OCI-M1 (cell line): Measurements from ENCODE around the gene ARID5B.

Experiments used
- DNase-seq: peaks from one replicate; lab custom pipeline; 2025; lab: John Stamatoyannopoulos, UW

The ARID5B gene

DNA sequence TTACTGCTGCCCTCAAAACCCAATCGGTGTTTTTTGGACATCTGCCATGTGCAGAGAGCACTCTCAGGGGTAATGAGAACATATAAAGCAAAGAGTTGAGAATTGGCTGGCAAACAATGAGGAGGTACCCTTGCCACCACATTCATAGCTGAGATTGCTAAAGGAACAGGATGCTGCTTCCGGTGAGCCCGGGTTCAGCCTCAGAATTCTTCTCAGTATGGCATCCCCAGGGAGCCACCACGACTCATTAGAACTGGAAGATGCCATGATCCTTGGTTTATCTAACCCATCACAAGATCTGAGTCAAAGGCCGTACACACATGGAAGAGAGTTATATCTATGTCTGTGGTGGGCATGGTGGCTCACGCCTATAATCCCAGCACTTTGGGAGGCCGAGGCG is 174.4 kb downstream of the ARID5B start:
- no peak for DNase-seq

DNA sequence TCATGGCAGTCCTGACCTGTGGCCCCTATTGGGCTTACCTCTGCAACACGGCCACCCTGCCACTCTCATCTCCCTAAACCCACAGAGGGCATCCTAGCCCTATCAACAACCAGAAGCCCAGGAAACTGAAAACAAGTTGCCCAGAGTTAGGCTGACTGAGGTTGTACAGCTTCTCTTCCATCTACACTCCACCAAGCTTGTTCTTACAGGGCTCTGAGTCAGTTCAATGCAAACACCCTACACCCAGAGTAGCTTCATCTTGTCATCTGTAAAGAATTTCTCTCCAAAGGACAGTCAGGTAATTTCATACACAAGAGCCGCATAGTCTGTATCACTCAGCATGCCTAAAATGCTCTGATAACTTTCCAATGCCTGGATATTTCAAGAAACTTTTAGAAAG is 175.4 kb downstream of the ARID5B start:
- no peak for DNase-seq

DNA sequence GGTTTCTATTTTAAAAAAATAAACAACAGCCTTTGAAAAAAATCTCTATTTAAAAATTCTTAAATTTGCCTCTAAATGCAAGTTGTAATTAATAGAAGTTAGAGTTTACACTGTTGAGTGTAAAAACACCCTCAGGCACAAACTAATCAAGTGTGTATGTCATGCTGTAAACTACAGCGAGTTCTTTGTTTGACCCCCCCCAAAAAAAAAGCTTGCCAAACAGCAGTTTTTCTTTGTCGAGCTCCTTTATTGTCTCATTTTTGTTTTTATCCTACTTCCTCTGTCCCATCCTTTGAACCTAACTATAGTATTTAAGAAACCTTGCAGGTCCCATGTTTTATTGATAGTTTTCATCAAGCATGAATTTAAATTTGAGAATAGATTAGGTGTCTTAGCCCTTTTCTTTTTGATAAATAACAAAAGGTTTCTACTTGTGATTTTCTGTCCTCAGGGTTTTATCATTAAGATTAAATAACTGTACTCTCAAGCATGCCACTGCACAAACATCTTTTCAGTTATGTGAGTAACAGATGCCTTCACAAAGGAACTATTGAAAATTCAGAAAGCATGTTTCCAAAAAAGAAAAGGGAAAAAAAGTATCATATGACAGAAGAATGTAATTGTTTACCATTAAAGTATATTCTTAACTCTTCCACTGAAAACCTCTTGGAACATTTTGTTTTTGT is 176.0 kb downstream of the ARID5B start:
- DNase-seq, result no peak

DNA sequence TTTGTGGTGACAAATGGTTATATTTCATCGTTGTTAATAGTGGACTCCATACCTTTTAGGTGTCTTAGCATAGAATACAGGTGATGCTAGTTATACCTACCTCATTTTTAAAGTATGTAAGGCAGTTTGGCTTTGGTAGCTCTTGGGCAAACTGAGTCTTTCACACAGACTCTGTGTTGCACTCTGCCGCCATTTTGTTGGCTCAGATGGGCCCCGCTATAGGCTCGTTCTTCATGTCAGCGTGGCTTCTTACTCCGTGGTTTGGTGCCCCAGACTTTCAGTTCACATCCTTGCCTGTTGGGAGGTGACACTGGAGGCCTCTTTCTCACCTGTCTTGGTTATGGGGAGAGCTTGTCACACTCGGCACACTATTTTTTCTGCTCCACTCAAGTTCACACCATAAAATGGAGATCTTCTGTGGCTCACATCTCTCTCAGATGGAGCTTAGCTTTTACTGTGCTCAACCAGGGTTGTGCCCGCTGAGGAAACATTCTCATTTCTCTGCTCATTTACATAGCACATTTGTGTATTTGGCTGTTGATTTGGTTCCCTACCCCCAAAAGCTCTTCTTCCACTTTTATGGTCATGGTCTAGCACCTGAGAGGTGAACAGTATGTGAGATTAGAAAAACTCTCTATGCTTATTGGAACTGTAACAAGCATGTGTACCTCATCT is 178.5 kb downstream of the ARID5B start:
- no peak for DNase-seq

DNA sequence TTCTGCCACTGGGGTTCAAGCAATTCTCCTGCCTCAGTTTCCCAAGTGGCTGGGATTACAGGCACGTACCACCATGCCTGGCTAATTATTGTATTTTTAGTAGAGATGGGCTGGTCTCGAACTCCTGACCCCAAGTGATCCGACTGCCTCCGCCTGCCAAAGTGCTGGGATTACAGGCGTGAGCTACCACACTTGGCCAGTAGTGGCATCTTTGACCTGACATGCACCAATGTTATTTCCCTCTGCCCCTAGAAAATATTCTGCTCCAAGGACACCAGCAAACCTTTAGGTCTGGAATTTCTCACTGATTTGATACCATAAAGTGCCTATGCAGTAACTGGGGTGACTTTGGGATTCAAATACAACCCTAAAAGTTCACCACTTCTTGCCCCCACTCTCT is 179.4 kb downstream of the ARID5B start:
- no peak for DNase-seq

DNA sequence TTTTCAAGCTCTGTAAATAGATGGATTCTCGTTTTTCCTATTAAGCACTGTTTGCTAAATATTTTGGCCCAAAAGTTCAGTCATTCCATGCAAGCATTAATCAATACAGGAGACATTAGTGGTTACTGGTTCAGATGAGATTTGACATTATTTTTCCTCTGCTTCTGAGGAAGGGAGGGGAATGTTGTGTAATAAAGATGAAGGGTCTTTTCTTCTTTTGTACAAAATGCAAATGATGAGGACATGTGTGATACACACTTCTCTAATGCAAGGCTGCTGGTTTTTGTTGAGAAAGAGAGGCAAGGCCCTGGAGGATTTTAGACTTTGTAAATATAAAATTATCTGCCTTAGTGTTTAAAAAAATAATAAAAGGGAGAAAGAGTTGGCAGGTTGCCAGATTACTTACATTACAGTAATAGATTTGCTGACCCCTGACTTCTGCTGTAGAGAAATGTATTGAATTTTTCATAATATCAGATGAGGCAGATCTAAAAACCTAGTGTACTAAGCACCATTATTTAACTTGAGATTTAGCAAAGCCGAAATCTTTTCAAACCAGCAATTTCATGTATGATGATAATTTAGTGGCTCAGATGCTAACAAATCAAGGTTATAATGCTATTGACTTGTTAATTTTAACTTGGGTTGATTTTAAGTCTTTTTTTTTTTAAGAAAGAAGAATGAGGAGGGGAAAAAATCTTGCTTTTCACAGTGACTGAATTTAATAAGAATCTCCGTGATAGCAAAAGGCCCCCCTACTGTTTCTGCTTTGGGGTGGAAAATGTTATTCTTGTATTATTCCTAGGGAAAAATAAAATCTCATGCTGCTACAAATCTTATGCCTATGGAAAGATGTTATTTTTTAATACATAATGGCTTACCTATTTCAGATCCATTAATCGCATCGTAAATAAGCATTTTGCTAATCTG is 180.1 kb downstream of the ARID5B start:
- DNase-seq, result no peak

DNA sequence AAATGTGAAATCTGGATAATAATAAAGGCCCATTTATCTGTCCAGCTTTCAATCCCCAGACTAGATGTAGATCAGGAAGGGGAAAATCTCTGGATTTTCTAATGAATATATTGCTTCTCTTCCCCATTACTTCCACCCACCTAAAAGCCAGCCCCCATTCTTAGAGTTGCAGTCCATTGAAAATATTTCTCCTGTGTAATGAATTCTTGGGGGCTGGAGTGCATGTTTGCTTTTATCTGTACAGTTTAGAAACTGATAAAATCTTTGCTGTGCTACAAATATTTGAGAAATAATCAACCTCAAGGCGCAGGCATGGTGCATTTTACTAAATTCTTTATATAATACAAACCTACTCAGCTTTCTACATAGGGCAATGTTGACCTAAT is 180.8 kb downstream of the ARID5B start:
- no peak for DNase-seq

DNA sequence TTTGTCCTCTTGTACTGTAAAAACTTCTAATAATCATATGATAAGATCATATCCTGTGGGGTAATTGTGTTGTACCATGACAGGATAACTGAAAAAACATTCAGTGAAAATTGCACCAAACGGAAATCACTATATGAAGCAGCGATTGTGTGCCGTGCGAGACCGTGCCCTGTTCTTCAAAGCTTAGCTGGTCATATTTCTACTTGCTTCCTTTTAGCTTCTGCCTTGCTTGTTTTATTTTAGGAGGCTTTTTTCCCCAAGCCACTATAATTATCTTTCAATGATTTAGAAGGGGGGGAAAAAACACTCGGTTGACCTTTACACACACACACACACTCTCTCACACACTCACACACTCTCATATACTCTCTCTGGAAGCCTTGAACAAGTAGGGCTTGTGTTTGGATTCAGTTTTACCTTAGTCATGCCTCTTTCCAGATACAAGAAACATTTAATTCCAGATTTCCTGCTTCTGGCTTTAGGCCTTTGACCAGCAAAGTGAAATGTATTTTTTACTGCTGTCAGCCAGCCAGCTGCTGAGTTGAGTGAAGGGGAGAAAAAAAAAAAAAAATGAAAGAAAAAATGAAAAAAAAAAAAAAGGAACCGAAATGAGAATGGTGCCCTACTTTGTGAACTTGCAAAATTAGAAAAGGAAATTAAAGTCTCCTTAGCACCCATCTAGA is 181.4 kb downstream of the ARID5B start:
- no peak for DNase-seq

DNA sequence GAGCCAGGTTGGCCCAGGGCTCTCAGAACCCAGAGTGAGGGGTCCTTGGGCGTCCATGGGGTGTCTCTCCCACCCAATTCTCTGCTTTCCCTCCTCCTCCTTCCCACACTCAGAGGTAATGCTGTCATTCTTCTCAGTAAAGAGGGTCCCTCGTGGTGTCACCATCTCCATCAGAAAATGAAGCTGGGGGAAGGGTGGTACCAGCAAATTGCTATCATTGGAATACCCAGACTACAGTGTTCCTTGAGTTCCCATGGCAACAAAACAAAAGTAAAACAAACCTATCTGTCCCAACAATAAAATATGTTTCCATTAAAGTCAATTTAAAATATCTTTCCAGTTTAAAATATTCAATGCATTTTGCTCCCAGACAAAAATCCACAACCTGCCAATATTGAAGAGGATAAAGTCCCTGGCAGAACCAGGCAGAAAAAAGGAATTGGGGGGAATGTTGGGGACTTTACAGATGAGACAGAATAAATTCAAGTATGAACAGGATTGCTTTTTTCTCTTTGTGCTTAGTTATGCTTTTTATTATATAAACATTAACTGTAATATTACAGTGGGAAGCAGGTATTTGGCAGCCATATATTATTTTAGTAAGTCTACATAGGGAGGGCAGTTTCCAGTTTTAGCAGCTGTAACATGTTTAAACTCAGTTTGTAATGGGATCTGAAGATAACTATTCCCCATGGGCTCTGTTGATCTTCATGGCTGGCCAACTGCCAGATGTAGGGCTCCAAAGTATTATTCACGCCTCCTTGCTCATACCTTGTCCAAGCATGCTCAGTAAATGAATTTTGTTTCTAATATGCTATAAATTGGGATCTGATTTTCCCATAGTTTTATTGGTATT is 182.1 kb downstream of the ARID5B start:
- DNase-seq, result no peak

DNA sequence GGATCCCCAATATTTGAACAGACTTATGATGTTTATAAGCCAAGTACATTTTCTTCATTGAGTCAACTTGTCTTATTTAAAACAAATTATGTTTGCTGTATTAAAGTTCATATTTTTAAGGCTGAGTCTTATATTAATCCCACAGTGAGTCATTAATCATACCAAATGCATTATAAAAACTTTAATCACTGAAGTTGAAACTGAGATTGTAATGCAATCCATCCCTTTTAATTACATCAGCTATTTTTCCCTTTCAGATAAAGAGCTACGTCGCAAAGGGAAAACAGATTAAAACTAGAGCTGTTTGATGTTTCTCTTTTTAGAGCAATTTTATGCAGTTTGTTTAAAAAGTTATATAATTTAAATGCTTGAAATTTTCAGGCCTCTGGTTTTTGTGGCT is 183.0 kb downstream of the ARID5B start:
- no peak for DNase-seq

DNA sequence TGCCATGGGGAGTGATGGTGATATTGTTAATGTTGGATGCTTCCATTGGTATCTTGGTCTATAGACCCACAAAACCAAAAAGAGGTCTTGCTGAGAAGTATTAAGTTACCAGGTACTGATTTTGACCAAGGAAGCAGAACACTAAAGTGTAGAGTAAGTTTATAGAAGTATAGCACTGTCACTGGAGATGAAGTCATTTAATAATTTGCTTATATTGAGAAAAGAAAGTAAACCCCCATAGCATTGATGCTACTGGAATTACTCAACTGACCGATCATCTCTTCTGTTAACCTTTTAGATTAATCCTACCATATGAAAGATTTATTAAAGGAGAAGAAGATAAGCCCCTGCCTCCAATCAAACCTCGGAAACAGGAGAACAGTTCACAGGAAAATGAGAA is 183.9 kb downstream of the ARID5B start:
- no peak for DNase-seq

DNA sequence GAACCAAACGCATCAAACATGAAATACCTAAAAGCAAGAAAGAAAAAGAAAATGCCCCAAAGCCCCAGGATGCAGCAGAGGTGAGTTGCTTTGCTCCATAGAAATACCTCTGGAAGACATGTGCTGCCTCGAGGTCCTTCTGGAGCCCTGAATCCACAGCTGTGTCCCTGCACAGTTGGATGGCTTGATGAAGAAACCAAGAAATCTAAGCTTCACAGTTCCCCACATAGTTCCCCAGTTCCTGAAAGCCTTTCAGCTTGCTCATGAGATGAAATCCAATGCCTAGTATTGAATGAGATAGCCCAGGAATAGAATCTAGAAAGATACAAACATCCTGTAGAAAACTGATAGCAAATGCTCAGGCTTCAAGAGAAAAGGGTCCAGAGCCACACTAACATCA is 184.3 kb downstream of the ARID5B start:
- no peak for DNase-seq

DNA sequence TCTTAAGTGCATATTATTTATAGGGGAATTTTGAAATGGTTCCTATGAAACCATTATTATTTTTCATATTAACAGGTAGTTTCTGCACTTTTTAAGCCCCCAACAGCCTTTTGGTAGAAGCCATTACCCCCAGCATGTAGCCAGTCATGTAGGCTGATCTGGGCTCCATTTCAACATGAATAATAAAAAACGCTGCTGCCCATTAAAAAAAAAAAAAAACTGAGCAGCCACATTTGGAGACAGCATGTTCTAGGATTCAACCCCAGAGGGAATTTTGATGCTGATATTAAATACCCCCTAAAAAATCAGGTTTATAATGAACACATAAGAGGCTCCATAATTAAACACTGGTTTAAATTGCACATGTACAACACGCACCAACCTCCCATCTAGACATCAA is 185.8 kb downstream of the ARID5B start:
- no peak for DNase-seq

DNA sequence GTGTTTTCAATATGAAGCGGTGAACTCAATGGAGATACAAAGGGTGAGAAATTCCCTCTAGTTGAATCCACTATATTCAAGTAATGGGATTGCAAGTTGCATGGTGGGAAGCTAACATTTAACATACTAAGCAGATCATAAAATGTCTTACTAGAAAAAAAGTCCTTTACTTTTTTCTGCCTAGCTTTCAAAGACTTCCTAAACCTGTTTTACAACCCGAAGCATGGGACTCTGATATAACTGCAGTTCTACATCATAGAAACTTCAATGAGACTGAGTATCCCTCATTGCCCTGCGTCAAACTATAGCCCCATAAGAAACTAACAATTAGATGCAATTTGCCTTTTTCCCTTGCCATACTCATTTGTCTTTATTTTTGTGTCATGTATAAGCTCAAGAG is 187.3 kb downstream of the ARID5B start:
- DNase-seq, result no peak

DNA sequence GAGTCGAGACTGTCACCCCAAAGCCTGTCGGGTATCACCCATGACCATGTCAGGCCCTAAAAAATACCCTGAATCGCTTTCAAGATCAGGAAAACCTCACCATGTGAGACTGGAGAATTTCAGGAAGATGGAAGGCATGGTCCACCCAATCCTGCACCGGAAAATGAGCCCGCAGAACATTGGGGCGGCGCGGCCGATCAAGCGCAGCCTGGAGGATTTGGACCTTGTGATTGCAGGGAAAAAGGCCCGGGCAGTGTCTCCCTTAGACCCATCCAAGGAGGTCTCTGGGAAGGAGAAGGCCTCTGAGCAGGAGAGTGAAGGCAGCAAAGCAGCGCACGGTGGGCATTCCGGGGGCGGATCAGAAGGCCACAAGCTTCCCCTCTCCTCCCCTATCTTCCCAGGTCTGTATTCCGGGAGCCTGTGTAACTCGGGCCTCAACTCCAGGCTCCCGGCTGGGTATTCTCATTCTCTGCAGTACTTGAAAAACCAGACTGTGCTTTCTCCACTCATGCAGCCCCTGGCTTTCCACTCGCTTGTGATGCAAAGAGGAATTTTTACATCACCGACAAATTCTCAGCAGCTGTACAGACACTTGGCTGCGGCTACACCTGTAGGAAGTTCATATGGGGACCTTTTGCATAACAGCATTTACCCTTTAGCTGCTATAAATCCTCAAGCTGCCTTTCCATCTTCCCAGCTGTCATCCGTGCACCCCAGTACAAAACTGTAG is 191.0 kb downstream of the ARID5B start:
- no peak for DNase-seq

DNA sequence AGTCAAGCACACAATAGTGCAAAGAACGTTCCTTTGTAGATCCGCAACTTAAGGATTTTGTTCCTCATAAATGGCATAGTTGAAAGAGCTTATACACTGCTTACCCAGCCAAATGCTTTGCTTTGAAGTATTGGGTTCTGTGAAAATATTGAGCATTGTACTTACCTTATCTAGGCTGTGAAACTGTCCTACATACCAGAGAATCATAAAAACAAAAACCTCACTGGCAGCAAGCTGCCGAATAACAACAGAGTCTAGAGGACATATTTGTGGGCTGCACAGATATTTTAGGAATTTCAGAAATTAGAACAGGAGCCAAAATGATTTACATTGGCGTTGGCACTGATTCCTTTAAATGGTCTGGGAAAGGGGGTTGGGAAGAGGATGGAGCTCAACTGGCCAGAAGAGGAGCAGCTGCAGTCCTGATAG is 192.4 kb downstream of the ARID5B start:
- no peak for DNase-seq

DNA sequence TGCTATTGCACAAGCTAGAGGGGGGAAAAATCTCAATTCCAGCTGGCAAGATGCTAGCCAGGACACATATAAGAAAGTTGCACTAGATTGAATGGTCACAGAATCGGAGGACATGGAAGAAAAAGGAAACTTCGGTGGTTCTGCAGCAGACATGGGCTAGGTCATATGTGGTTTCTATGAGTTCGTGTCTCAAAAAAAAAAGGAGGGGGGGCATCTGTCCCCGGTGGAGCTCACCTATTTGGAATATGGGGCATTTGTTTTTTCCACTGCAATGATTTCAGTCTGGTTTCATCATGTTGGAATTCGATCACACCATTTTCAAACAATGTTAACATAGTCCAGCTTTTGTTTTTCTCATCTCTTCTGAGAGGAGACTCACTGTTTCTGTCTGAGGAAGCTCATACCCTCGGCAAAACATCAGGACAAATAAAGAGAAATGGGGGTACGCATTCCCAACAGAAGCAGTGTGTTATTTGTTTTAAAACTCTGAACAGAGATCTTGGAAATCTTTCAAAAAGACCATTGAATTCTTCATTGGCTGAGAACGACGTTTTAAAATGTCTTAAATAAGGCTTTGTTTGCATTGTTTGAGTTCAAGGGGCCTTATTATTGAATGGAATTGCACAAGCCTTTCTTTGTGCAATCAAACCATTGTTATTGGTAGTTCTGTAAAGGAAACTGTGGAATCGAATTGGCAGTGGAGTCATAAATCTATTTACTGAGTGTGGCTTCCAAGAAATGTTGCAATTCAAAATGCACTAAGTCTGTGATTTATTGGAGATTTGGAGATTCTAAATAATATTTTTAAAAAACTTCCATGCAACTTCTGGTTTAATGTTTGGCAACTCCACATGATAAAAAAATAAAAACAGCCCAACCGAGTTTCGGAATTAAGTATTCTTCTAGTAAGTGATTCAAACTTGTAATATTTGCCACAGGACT is 194.0 kb downstream of the ARID5B start:
- no peak for DNase-seq

DNA sequence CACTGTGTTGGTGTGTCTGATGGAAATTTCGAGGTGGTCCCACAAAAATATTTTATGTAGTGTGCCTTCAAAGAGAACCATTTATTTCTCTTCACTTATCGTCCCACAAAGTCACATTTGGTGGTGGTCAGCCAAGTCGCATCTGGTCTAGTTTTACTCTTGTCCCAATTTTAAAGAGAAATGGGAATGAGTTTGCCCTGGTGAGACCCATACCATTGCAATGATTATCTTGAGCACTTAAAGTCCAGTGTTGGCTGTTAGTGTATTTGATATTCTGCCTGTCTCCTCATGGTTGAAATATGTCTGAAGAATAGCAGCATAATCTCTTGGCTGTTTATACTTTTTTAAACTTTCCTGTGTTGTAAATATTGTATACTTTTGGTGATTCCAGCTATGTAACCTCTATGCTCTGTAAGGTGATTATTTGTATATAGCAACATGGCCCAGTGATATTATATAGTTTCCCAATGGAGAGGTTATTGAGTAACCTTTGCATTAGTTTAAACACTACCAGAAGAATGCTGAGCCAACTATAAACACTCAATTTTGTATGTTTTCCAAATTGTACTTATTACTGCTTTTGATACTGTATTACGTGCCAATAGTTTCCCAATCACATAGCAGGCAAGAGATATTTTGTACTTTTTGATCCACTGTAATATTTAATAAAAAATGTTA is 194.9 kb downstream of the ARID5B start:
- no peak for DNase-seq
